CD4-positive, alpha-beta memory T cell (primary cell): ENCODE data around the gene DNAH6. TPM values are rescaled to one million over a fixed set of nuclear protein-coding genes. Genes with fewer than 3 reads are reported as not detected.

ENCODE experiments used
- CTCF ChIA-PET: fragments of 350-600 bp; sonication (Branson Sonifier 250); formaldehyde crosslinking; loops from one replicate; lab custom pipeline; 2021; ENCODE audit warnings: inconsistent platforms; ENCODE audit not compliant: partially characterized antibody; lab: Charles Lee
- POLR2A ChIA-PET: fragments of 350-600 bp; sonication (Branson Sonifier 250); formaldehyde crosslinking; loops from one replicate; lab custom pipeline; 2021; ENCODE audit not compliant: partially characterized antibody; lab: Charles Lee
- DNase-seq, 5 donors: peaks; one replicate each; pipeline versions ENCODE4 v3.0.0 to v3.0.0-alpha.2; 2020 to 2022; ENCODE audit warnings: mixed read lengths in 1 of 5
- H3K27ac ChIP-seq: one replicate; pipeline ENCODE4 v1.7.0; 2013; ENCODE audit warnings: low read depth, low read length
- H3K27me3 ChIP-seq: 2 replicates; pipeline ENCODE4 v1.7.0; 2013; ENCODE audit warnings: mild to moderate bottlenecking, low read length, moderate library complexity; ENCODE audit not compliant: insufficient read depth
- H3K36me3 ChIP-seq: 2 replicates; pipeline ENCODE4 v1.7.0; 2013; ENCODE audit warnings: mild to moderate bottlenecking, low read length, moderate library complexity; ENCODE audit not compliant: insufficient read depth
- H3K4me1 ChIP-seq: 2 replicates; pipeline ENCODE4 v1.7.0; 2013; ENCODE audit warnings: mild to moderate bottlenecking, low read length, moderate library complexity; ENCODE audit not compliant: insufficient read depth
- H3K4me3 ChIP-seq, 2 donors: one replicate each; pipeline ENCODE4 v1.7.0; 2013; ENCODE audit warnings: low read length in 2 of 2, mild to moderate bottlenecking in 1 of 2
- H3K9me3 ChIP-seq, 2 donors: one replicate each; pipeline ENCODE4 v1.7.0; 2013; ENCODE audit warnings: low read length in 2 of 2, control low read depth in 1 of 2; ENCODE audit not compliant: control insufficient read depth in 1 of 2
- H3K27ac Mint-ChIP-seq, 7 donors: one replicate each; pipeline ENCODE4 v1.8.0; 2020 to 2021; ENCODE audit warnings: mixed read lengths in 7 of 7, mild to moderate bottlenecking in 6 of 7, inconsistent platforms in 3 of 7, moderate library complexity in 3 of 7
- H3K27me3 Mint-ChIP-seq, 2 donors: one replicate each; pipeline ENCODE4 v1.8.0; 2020 to 2021; ENCODE audit warnings: mixed read lengths in 2 of 2
- H3K36me3 Mint-ChIP-seq, 2 donors: one replicate each; pipeline ENCODE4 v1.8.0; 2020 to 2021; ENCODE audit warnings: mixed read lengths in 2 of 2, inconsistent platforms in 1 of 2, mild to moderate bottlenecking in 1 of 2
- H3K4me1 Mint-ChIP-seq, 4 donors: one replicate each; pipeline ENCODE4 v1.8.0; 2020 to 2021; ENCODE audit warnings: mixed read lengths in 4 of 4, mild to moderate bottlenecking in 1 of 4
- H3K4me3 Mint-ChIP-seq, 8 donors: one replicate each; pipeline ENCODE4 v1.8.0; 2020 to 2021; ENCODE audit warnings: mixed read lengths in 8 of 8, mild to moderate bottlenecking in 7 of 8, moderate library complexity in 6 of 8, inconsistent platforms in 3 of 8
- H3K9me3 Mint-ChIP-seq, 8 donors: one replicate each; pipeline ENCODE4 v1.8.0; 2020 to 2021; ENCODE audit warnings: mixed read lengths in 8 of 8, mild to moderate bottlenecking in 5 of 8, inconsistent platforms in 3 of 8, moderate library complexity in 1 of 8
- intact Hi-C: fragments of 100-400 bp; cut with micrococcal nuclease; formaldehyde crosslinking; loops from one replicate; pipeline ENCODE4 v1.15.1; 2023
- polyA plus RNA-seq, 2 donors: library from polyadenylated mRNA; unstranded; fragments of 300-500 nt; fragmentation: Illumina TruSeq; gene quantifications; one replicate each; pipeline ENCODE4 v1.2.3, GENCODE V29; 2021
- total RNA-seq, 2 experiments: library from RNA; stranded (reverse); gene quantifications; one replicate each; pipeline ENCODE4 v1.2.3, GENCODE V29; 2021

DNAH6 gene
- total and polyA plus RNA-seq, 4 experiments from 2014 or later = 0.22 to 2.9 (median 1.2) TPM

GRCh38 chr2:84839851-84840250, 323.6 kb downstream of the DNAH6 start:
- H3K4me1 ChIP-seq = peaks cover 88% of the 10 kb centered on the region
- no peaks in the 10 kb centered on the region for H3K27me3 Mint-ChIP-seq
- H3K9me3 ChIP-seq = no peaks in the 10 kb centered on the region
- H3K27ac ChIP-seq = peak overlapping the region; percentile 61
- intact Hi-C loops = no loop called here
- peaks cover 54 to 69% of the 10 kb centered on the region in 2 donors for H3K36me3 Mint-ChIP-seq
- ChIA-PET POLR2A (interaction anchor here (0.8 to 8.2 kb wide), 9 partner anchors 10 to 94 kb away, joined by 3 to 77 read pairs (median 10); partner anchors contain the start of gene TRABD2A), CTCF (interaction anchor here (1.2 to 1.4 kb wide), 2 partner anchors 34 to 86 kb away, joined by 3 to 5 read pairs; no protein-coding TSS in a partner anchor)
- peak overlapping the region in 1 of 2 donors; percentile 39 for H3K4me3 ChIP-seq
- no peaks in the 10 kb centered on the region for H3K27me3 ChIP-seq
- peak overlapping the region; percentile 92 to 98 (median 96) for H3K27ac Mint-ChIP-seq
- peaks cover 21% of the 10 kb centered on the region for H3K36me3 ChIP-seq
- H3K4me1 Mint-ChIP-seq = peaks cover 74 to 91% (median 84%) of the 10 kb centered on the region in 4 donors
- H3K9me3 Mint-ChIP-seq = peaks cover 2 to 21% (median 12%) of the 10 kb centered on the region in 8 donors
- H3K4me3 Mint-ChIP-seq = peak overlapping the region; percentile 63 to 87 (median 80)
- no peak for DNase-seq

- peak overlapping the region; percentile 63 to 87 (median 80) for H3K4me3 Mint-ChIP-seq
- peak overlapping the region in 1 of 2 donors; percentile 39 for H3K4me3 ChIP-seq
- peaks cover 2 to 19% (median 11%) of the 10 kb centered on the region in 8 donors for H3K9me3 Mint-ChIP-seq
- H3K9me3 ChIP-seq = no peaks in the 10 kb centered on the region
- peaks cover 51 to 66% of the 10 kb centered on the region in 2 donors for H3K36me3 Mint-ChIP-seq
- no peaks in the 10 kb centered on the region for H3K27me3 Mint-ChIP-seq
- peak in 1 of 5 donors; percentile 10 for DNase-seq
- H3K36me3 ChIP-seq = peaks cover 17% of the 10 kb centered on the region
- ChIA-PET POLR2A (interaction anchor here (0.8 to 11.4 kb wide), 15 partner anchors 8 to 95 kb away, joined by 3 to 121 read pairs (median 14); partner anchors contain the start of genes TMSB10 and TRABD2A), CTCF (interaction anchor here (1.2 to 2.9 kb wide), 9 partner anchors 9 to 343 kb away, joined by 3 to 26 read pairs (median 5); partner anchors contain the start of gene TRABD2A)
- no peaks in the 10 kb centered on the region for H3K27me3 ChIP-seq
- peak overlapping the region; percentile 92 to 98 (median 96) for H3K27ac Mint-ChIP-seq
- peaks cover 88% of the 10 kb centered on the region for H3K4me1 ChIP-seq
- H3K27ac ChIP-seq = peak overlapping the region; percentile 61
- intact Hi-C loops = no loop called here
- peaks cover 74 to 91% (median 84%) of the 10 kb centered on the region in 4 donors for H3K4me1 Mint-ChIP-seq
Observed at GRCh38 chr2:84840306-84840705, 324.0 kb downstream of the DNAH6 start.

- no peaks in the 10 kb centered on the region for H3K9me3 ChIP-seq
- ChIA-PET CTCF (interaction anchor here (1.0 to 2.9 kb wide), 13 partner anchors 8 to 344 kb away, joined by 3 to 26 read pairs (median 5); partner anchors contain the start of gene TRABD2A), POLR2A (interaction anchor here (0.6 to 11.4 kb wide), 19 partner anchors 9 to 344 kb away, joined by 3 to 121 read pairs (median 7); partner anchors contain the start of genes TMSB10 and TRABD2A)
- H3K9me3 Mint-ChIP-seq = peaks cover under 1 to 7% (median 2%) of the 10 kb centered on the region in 8 donors
- H3K4me3 Mint-ChIP-seq = peak overlapping the region; percentile 26 to 87 (median 80)
- H3K4me3 ChIP-seq = no peak overlapping the region
- peak overlapping the region; percentile 92 to 98 (median 96) for H3K27ac Mint-ChIP-seq
- peaks cover 45 to 55% of the 10 kb centered on the region in 2 donors for H3K36me3 Mint-ChIP-seq
- peaks cover 17% of the 10 kb centered on the region for H3K36me3 ChIP-seq
- peaks cover 95% of the 10 kb centered on the region for H3K4me1 ChIP-seq
- DNase-seq = peak in 4 of 5 donors; percentile 46 to 56 (median 49)
- intact Hi-C loops = no loop called here
- peaks cover 82 to 93% (median 88%) of the 10 kb centered on the region in 4 donors for H3K4me1 Mint-ChIP-seq
- no peaks in the 10 kb centered on the region for H3K27me3 Mint-ChIP-seq
- H3K27ac ChIP-seq = peak overlapping the region; percentile 61
- H3K27me3 ChIP-seq = no peaks in the 10 kb centered on the region
Observed at GRCh38 chr2:84841577-84841976, 325.3 kb downstream of the DNAH6 start.

- no peak overlapping the region for H3K4me3 ChIP-seq
- Mint-ChIP-seq H3K4me1 (peaks cover 81 to 98% (median 90%) of the 10 kb centered on the region in 4 donors), H3K4me3 (peak overlapping the region in 7 of 8 donors; percentile 13 to 81 (median 62)), H3K27ac (peak overlapping the region; percentile 92 to 99 (median 97)), H3K36me3 (peaks cover 25 to 44% of the 10 kb centered on the region in 2 donors), H3K27me3 (no peaks in the 10 kb centered on the region), H3K9me3 (peaks cover 0 to 2% (median 0%) of the 10 kb centered on the region in 8 donors)
- H3K9me3 ChIP-seq = no peaks in the 10 kb centered on the region
- CTCF ChIA-PET = interaction anchor here (1.0 to 1.7 kb wide), 3 partner anchors 38 to 82 kb away, joined by 3 to 4 read pairs (median 4); no protein-coding TSS in a partner anchor
- intact Hi-C loops = no loop called here
- POLR2A ChIA-PET = interaction anchor here (1.0 to 11.4 kb wide), 6 partner anchors 11 to 63 kb away, joined by 3 to 132 read pairs (median 58); partner anchors contain the start of genes TMSB10 and TRABD2A
- peaks cover 99% of the 10 kb centered on the region for H3K4me1 ChIP-seq
- DNase-seq = no peak
- no peaks in the 10 kb centered on the region for H3K36me3 ChIP-seq
- peak overlapping the region; percentile 61 for H3K27ac ChIP-seq
- H3K27me3 ChIP-seq = no peaks in the 10 kb centered on the region
Observed at GRCh38 chr2:84844141-84844540, 327.8 kb downstream of the DNAH6 start.

- Mint-ChIP-seq H3K4me3 (peak overlapping the region; percentile 31 to 84 (median 74)), H3K36me3 (peaks cover 23 to 37% of the 10 kb centered on the region in 2 donors), H3K27me3 (no peaks in the 10 kb centered on the region), H3K4me1 (peaks cover 81 to 98% (median 90%) of the 10 kb centered on the region in 4 donors), H3K27ac (peak overlapping the region; percentile 92 to 99 (median 97)), H3K9me3 (peaks cover 0 to 2% (median 0%) of the 10 kb centered on the region in 8 donors)
- ChIA-PET CTCF (interaction anchor here (0.7 to 2.5 kb wide), 7 partner anchors 11 to 105 kb away, joined by 3 to 18 read pairs (median 9); no protein-coding TSS in a partner anchor), POLR2A (interaction anchor here (0.7 to 11.4 kb wide), 26 partner anchors 9 to 387 kb away, joined by 3 to 132 read pairs (median 4); partner anchors contain the start of genes DNAH6, SUCLG1, TMSB10 and TRABD2A)
- H3K27me3 ChIP-seq = no peaks in the 10 kb centered on the region
- intact Hi-C loops = loop anchor here (1.0 to 2.0 kb wide), 3 partner anchors 9 to 64 kb away; no protein-coding TSS in a partner anchor
- H3K4me1 ChIP-seq = peaks cover 99% of the 10 kb centered on the region
- no peaks in the 10 kb centered on the region for H3K9me3 ChIP-seq
- no peaks in the 10 kb centered on the region for H3K36me3 ChIP-seq
- H3K4me3 ChIP-seq = peak overlapping the region; percentile 11 to 15
- DNase-seq = peak; percentile 67 to 84 (median 78)
- H3K27ac ChIP-seq = peak overlapping the region; percentile 61
Observed at GRCh38 chr2:84846041-84846663, 329.9 kb downstream of the DNAH6 start.

- H3K4me3 Mint-ChIP-seq = peak overlapping the region; percentile 46 to 84 (median 74)
- peak overlapping the region; percentile 61 for H3K27ac ChIP-seq
- H3K4me1 Mint-ChIP-seq = peaks cover 81 to 98% (median 90%) of the 10 kb centered on the region in 4 donors
- peak overlapping the region in 1 of 2 donors; percentile 11 for H3K4me3 ChIP-seq
- ChIA-PET CTCF (interaction anchor here (0.6 to 2.5 kb wide), 9 partner anchors 9 to 105 kb away, joined by 3 to 18 read pairs (median 7); no protein-coding TSS in a partner anchor), POLR2A (interaction anchor here (0.8 to 11.4 kb wide), 26 partner anchors 9 to 388 kb away, joined by 3 to 132 read pairs (median 4); partner anchors contain the start of genes DNAH6, SUCLG1, TMSB10 and TRABD2A)
- no peaks in the 10 kb centered on the region for H3K27me3 Mint-ChIP-seq
- H3K9me3 ChIP-seq = no peaks in the 10 kb centered on the region
- peak overlapping the region; percentile 92 to 99 (median 97) for H3K27ac Mint-ChIP-seq
- peaks cover 3% of the 10 kb centered on the region for H3K36me3 ChIP-seq
- intact Hi-C loops = loop anchor here (1.0 to 2.0 kb wide), 3 partner anchors 9 to 64 kb away; no protein-coding TSS in a partner anchor
- H3K9me3 Mint-ChIP-seq = peaks cover 0 to 2% (median 0%) of the 10 kb centered on the region in 8 donors
- no peak for DNase-seq
- H3K36me3 Mint-ChIP-seq = peaks cover 27 to 37% of the 10 kb centered on the region in 2 donors
- H3K4me1 ChIP-seq = peaks cover 99% of the 10 kb centered on the region
- no peaks in the 10 kb centered on the region for H3K27me3 ChIP-seq
Observed at GRCh38 chr2:84846741-84847142, 330.4 kb downstream of the DNAH6 start.
